Mucosa of stomach (tissue), 1 donor: ENCODE data around the gene TBL3.
"Not testable (repeated sequence)": the region's sequence is repeated elsewhere in the genome, so short reads cannot be mapped to it uniquely, and the experiment has no call there.

Experiments used
- H3K27me3 ChIP-seq: one replicate; pipeline ENCODE4 v1.7.0; 2013; ENCODE audit warnings: mild to moderate bottlenecking, low read length; ENCODE audit not compliant: control insufficient read depth, insufficient read depth
- H3K36me3 ChIP-seq: one replicate; pipeline ENCODE4 v1.7.0; 2013; ENCODE audit warnings: low read length; ENCODE audit not compliant: control insufficient read depth, insufficient read depth
- H3K4me1 ChIP-seq: one replicate; pipeline ENCODE4 v1.7.0; 2013; ENCODE audit warnings: mild to moderate bottlenecking, low read length; ENCODE audit not compliant: control insufficient read depth, insufficient read depth
- H3K4me3 ChIP-seq: one replicate; pipeline ENCODE4 v1.7.0; 2013; ENCODE audit warnings: low read length
- H3K9ac ChIP-seq: one replicate; pipeline ENCODE4 v1.7.0; 2013; ENCODE audit warnings: mild to moderate bottlenecking, low read length, moderate library complexity
- H3K9me3 ChIP-seq: one replicate; pipeline ENCODE4 v1.7.0; 2013; ENCODE audit warnings: mild to moderate bottlenecking, low read length, moderate library complexity; ENCODE audit not compliant: control insufficient read depth
- donor health status: Pancreatic carcinoma.

The TBL3 gene

DNA sequence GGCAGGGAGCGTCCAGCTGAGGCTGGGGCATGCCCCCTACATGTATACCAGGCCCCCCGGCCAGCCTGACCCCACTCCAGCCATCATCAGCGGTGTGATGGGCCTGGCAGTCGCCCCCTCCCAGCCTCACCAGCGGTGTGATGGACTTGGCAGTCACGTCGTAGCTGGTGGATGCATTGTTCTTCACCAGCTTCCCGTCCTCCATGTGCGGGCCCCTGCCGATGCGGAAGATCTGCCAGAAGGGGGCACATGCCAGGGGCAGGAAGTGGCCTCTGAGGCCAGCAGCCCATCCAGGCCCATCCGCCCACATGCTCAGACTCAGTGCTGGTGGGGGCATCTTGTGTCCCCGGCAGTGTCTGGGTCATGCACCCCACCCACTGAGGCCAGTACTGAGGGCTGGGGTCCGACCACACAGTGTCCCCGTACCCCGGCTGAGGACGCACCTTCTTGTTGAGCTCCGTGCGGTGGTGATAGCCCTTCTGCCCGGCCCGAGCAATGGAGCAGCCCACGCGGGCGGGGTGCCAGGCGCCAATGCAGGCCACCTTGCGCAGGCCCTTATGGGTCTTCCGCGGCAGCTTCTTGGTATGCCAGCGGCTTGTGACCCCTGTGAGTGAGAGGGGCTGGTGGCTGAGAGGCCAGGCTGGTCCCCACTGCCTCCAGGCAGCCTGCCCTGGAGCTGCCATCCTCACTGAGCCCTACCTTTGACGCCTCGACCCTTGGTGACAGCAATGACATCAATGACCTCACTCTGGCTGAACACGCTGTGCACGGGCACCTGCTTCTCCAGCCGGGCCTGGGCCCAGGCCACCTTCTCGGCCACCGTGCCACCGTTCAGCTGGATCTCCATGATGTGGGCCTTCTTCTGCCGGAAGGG lies 25.1 kb upstream of the TBL3 start:
- no peaks in the 10 kb centered on the region for H3K9me3 ChIP-seq
- no peak overlapping the region for H3K4me3 ChIP-seq
- H3K4me1 ChIP-seq = peaks cover 10% of the 10 kb centered on the region
- no peak overlapping the region for H3K9ac ChIP-seq
- no peaks in the 10 kb centered on the region for H3K27me3 ChIP-seq
- no peaks in the 10 kb centered on the region for H3K36me3 ChIP-seq

DNA sequence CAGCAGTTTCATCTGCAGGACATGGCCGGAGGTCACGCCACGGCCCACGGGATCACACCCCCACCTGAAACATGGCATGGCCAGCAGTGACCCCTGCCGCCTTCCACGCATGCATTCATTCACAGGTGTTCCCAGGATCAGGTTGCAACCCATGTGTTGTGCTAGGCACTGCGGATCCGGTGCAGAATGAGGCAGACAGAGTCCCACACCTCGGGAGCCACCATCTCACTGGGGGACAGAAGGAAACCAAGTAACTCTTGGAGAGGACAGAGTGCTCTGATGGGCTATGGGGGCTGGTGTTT lies 24.5 kb upstream of the TBL3 start:
- H3K4me1 ChIP-seq = peaks cover 4% of the 10 kb centered on the region
- no peak overlapping the region for H3K4me3 ChIP-seq
- H3K27me3 ChIP-seq = no peaks in the 10 kb centered on the region
- H3K36me3 ChIP-seq = no peaks in the 10 kb centered on the region
- no peak overlapping the region for H3K9ac ChIP-seq
- no peaks in the 10 kb centered on the region for H3K9me3 ChIP-seq

DNA sequence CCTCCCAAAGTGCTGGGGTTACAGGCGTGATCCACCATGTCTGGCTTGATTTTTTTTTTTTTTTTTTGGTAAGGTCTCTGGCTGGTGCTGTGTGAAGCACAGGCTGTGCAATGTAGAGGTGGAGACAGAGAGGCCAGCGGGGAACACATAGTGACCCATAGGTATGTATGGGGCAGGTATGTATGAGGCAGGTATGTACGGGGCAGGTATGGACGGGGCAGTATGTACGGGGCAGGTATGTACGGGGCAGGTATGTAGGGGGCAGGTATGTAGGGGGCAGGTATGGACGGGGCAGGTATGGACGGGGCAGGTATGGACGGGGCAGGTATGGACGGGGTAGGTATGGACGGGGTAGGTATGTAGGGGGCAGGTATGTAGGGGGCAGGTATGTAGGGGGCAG lies 22.3 kb upstream of the TBL3 start:
- no peaks in the 10 kb centered on the region for H3K4me1 ChIP-seq
- H3K9ac ChIP-seq = no peak overlapping the region
- no peaks in the 10 kb centered on the region for H3K36me3 ChIP-seq
- H3K4me3 ChIP-seq = no peak overlapping the region
- H3K9me3 ChIP-seq = no peaks in the 10 kb centered on the region
- H3K27me3 ChIP-seq = no peaks in the 10 kb centered on the region

DNA sequence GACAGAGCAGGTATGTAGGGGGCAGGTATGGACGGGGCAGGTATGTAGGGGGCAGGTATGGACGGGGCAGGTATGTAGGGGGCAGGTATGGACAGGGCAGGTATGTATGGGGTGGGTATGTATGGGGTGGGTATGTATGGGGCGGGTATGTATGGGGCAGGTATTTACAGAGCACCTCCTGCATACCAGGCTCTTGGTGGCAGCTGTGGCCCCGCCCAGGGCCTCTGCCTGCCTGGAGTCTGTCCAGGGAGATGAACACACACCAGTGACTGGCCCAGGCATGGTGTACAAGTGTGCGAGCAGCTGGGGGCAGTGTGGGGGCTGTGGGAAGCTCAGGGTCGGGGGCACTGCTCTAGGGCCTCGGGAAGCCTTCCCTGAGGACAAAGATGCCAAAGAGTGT lies 21.8 kb upstream of the TBL3 start:
- Histone ChIP-seq H3K9me3 (no peaks in the 10 kb centered on the region), H3K4me3 (no peak overlapping the region), H3K9ac (no peak overlapping the region), H3K4me1 (no peaks in the 10 kb centered on the region), H3K27me3 (no peaks in the 10 kb centered on the region), H3K36me3 (no peaks in the 10 kb centered on the region)

DNA sequence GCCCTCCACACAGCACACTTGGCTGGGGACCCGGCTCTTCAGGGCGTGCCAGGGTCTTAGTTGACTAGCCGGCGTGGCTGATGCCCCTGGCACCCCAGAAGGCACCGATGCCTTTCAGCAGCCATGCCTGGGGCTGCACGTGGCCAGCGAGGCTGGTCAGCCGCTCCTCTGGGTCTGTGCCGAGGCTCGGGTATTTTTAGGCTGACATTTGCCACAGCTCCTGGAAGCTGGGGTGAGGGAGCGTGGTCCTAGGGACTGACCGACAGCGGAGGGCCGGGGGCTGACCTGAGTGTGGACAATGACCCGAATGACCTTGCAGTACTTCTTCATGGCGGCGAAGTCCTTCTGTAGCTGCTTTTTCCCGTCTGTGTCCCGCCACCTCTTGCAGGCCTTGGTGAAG lies 21.3 kb upstream of the TBL3 start:
- no peaks in the 10 kb centered on the region for H3K9me3 ChIP-seq
- no peaks in the 10 kb centered on the region for H3K4me1 ChIP-seq
- H3K9ac ChIP-seq = no peak overlapping the region
- H3K4me3 ChIP-seq = no peak overlapping the region
- no peaks in the 10 kb centered on the region for H3K36me3 ChIP-seq
- no peaks in the 10 kb centered on the region for H3K27me3 ChIP-seq

DNA sequence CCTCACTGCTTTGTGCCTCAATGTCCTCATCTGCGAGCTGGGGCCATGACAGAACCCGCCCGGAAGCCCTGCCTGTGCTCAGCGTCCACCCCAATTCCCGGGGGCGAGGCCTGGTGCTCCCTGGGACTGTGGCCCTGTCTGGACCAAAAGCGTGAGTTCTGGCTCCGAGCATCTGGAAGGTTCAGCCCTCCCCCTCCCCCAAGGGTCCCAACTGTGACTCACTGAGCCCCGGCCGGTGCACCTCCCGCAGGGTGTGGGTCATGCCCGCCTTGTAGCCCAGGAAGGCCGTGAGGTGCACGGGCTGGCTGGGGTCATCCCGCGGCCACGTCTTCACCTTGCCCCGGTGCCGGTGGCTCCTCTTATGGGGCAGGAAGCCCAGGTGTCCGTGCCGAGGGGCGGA lies 18.1 kb upstream of the TBL3 start:
- Histone ChIP-seq H3K4me1 (peaks cover 1% of the 10 kb centered on the region), H3K36me3 (no peaks in the 10 kb centered on the region), H3K9me3 (no peaks in the 10 kb centered on the region), H3K9ac (no peak overlapping the region), H3K4me3 (no peak overlapping the region), H3K27me3 (no peaks in the 10 kb centered on the region)

DNA sequence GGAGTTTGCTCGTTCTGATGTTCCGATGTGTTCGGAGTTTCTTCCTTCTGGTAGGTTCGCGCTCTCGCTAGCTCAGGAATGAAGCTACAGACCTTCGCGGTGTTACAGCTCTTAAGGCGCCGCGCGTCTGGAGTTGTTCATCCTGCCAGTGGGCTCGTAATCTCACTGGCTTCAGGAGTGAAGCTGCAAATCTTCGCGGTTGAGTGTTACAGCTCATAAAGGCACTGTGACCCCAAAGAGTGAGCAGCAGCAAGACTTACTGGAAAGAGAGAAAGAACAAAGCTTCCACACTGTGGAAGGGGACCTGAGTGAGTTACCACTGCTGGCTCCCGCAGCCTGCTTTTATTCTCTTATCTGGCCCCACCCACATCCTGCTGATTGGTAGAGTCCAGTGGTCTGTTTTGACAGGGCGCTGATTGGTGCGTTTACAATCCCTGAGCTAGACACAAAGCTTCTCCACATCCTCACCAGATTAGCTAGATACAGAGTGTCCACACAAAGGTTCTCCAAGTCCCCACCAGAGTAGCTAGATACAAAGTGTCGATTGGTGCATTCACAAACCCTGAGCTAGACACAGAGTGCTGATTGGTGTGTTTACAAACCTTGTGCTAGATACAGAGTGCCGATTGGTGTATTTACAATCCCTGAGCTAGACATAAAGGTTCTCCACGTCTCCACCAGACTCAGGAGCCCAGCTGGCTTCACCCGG lies 14.3 kb upstream of the TBL3 start:
- H3K36me3 ChIP-seq, H3K9me3 ChIP-seq, H3K4me3 ChIP-seq, H3K27me3 ChIP-seq, H3K9ac ChIP-seq: not testable (repeated sequence)
- peaks cover 16% of the 10 kb centered on the region for H3K4me1 ChIP-seq

DNA sequence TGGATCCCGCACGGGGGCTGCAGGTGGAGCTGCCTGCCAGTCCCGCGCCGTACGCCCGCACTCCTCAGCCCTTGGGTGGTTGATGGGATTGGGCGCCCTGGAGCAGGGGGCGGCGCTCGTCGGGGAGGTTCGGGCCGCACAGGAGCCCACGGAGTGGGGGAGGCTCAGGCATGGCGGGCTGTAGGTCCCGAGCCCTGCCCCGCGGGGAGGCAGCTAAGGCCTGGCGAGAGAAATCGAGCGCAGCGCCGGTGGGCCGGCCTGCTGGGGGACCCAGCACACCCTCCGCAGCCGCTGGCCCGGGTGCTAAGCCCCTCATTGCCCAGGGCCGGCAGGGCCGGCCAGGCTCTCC lies 13.7 kb upstream of the TBL3 start:
- H3K27me3 ChIP-seq, H3K4me3 ChIP-seq, H3K9ac ChIP-seq, H3K9me3 ChIP-seq: not testable (repeated sequence)
- Histone ChIP-seq H3K36me3 (peaks cover 13% of the 10 kb centered on the region), H3K4me1 (peaks cover 16% of the 10 kb centered on the region)

DNA sequence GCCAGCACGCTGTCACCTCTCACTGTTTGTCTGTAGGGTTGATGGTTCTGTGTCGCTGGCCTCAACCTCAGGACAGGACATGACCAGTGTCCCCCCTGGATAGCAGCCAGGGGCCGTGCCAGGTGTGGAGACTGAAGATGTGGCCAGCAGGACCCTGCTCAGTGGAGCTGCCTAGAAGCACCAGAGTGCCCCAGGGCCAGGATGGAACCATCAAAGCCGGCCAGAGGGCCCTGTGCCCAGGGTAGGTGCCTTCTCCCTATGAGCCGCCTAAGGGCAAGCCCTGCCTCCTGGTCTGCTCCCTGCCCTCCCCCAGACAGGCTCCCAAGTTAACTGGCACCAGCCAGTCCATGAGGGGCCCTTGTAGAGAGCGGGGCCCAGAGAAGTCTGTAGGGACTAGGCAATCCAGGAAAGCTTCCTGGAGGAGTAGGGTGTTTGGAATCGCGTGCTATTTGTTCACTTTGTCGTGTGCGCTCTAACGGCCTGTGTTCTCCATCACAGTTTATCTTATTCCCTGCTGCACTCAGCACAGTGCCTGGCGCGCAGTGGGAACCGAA lies 13.1 kb upstream of the TBL3 start:
- no peak overlapping the region for H3K4me3 ChIP-seq
- H3K9ac ChIP-seq = no peak overlapping the region
- no peaks in the 10 kb centered on the region for H3K9me3 ChIP-seq
- no peaks in the 10 kb centered on the region for H3K27me3 ChIP-seq
- H3K36me3 ChIP-seq = peaks cover 13% of the 10 kb centered on the region
- H3K4me1 ChIP-seq = peaks cover 16% of the 10 kb centered on the region

DNA sequence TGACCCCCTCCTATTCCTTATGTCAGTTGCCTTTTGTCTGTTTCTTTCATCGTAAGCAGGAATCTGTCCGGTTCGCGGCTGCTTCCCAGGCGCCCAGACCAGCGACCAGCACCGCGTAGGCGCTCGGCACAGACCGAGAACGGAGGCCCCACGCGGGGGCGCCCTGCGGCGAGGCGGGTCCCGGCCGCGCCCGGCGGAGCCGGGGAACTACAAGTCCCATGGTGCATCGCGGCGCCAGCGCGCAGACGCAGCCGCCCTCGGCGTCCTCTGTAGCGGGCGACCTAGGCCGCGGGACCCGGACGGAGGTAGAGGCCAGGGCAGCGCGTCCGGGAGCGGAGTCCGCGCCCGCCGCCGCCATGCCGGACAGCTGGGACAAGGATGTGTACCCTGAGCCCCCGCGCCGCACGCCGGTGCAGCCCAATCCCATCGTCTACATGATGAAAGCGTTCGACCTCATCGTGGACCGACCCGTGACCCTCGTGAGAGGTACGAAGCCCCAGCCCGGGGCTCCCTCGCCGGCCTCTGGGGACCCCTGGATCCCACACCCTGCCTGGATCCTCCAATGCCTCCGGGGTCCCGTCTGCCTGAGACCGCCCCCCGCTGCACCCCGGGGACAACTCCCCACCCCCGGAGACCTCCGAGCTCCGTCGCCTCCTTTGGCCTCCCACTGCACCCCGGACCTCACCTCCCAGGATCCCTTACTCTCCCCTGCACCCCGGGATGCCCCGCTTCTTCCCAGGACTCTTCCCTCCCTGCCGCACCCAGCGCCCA lies 12.4 kb upstream of the TBL3 start, which contains the start of gene NDUFB10:
NDUFB10 (plus strand) TSS at position 270 of the 771 bp plus-strand sequence; CDS start at position 357, 87 bp downstream.
- H3K27me3 ChIP-seq = no peaks in the 10 kb centered on the region
- H3K4me3 ChIP-seq = peak within 1 kb of the TSS; percentile 74
- H3K9me3 ChIP-seq = no peaks in the 10 kb centered on the region
- H3K9ac ChIP-seq = peak within 1 kb of the TSS; percentile 87
- peaks cover 13% of the 10 kb centered on the region for H3K36me3 ChIP-seq
- peaks cover 16% of the 10 kb centered on the region for H3K4me1 ChIP-seq

DNA sequence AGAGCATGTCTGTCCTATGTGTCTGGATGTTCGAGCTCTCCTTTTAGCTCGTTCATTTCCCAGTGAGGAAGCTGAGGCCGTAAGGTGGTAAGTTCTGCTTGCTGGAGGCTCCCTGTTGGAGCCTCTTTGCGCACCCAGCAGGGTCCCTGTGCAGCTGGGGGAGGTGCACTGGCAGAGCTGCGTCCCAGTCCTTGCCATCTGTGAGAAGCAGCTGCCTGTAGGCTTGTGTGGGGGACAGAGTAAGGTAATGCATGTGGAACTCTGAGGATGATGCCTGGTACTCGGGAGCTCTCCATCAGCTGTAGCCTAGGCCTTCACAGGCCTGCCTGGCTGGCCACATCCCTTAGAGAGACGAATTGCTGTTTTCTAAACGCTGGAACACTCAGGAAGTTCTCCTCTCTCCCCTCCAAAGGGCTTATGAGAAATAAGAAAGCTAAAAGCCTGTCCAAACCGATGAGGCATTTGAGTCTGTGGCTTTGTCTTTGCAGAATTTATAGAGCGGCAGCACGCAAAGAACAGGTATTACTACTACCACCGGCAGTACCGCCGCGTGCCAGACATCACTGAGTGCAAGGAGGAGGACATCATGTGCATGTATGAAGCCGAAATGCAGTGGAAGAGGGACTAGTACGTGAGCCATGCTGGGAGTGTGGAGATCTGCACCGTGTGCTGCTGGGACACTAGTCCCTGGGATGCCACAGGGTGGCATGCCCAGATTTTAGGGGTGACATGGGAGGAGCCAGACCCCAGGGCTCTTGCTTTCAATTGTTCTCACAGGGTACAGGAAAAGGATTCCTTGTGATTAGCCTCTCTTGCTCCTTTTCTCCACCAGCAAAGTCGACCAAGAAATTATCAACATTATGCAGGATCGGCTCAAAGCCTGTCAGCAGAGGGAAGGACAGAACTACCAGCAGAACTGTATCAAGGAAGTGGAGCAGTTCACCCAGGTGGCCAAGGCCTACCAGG lies 10.9 kb upstream of the TBL3 start:
- Histone ChIP-seq H3K4me3 (no peak overlapping the region), H3K9me3 (no peaks in the 10 kb centered on the region), H3K9ac (no peak overlapping the region), H3K4me1 (peaks cover 21% of the 10 kb centered on the region), H3K36me3 (peaks cover 13% of the 10 kb centered on the region), H3K27me3 (no peaks in the 10 kb centered on the region)
